Prostate gland (tissue), 2 donors: Measurements from ENCODE around the gene GC. TPM values are rescaled to one million over a fixed set of nuclear protein-coding genes. Genes with fewer than 3 reads are reported as not detected.

Experiments used
- small RNA-seq, 2 donors: library from RNA; depleted of rRNA; stranded (forward); fragments of <200 nt; gene quantifications; one replicate each; pipeline ENCODE3, GENCODE V24; 2016
- total RNA-seq, 2 donors: library from RNA; depleted of rRNA; stranded (reverse); fragments of >200 nt; gene quantifications; one replicate each; pipeline ENCODE4 v1.1.0, GENCODE V29; 2016

The GC gene
- total RNA-seq, 2 donors from 2014 or later, result 0.45 TPM; not detected in 1

Small RNA genes lying within 50 kb of the gene (small RNA-seq; reads per million reads assigned to genes)
- 0 reads per million in 2 donors for gene RNA5SP163

Other genes starting within 250 kb of the GC start
- under 1 TPM in 1 of 2 donors, not detected in 1; 0.45 TPM for gene NPFFR2, start 247.9 kb upstream of the GC start, total RNA-seq